ENCODE results near the gene DOK3. TPM values are rescaled to one million over a fixed set of nuclear protein-coding genes. Genes with fewer than 3 reads are reported as not detected.

The DOK3 gene
- total and polyA plus RNA-seq, 2 donors (not counting 3 experiments of a cell fraction or from before 2014, with no cell fraction given) = 4.8 to 5.3 TPM

GRCh38 chr5:177511181-177511580, 1.6 kb upstream of the DOK3 start:
- H3K36me3 ChIP-seq (ENCODE audit: control insufficient read depth in 2 of 2, extremely low read depth in 1 of 2, insufficient read depth in 2 of 2, low read length in 2 of 2) = peaks cover 9 to 42% of the 10 kb centered on the region in 2 experiments
- no peaks in the 10 kb centered on the region for H3K9me3 ChIP-seq (replicated peaks; ENCODE audit: control insufficient read depth, insufficient read depth, low read length)
- H2AFZ ChIP-seq (ENCODE audit: low read depth, low read length) = no peak overlapping the region
- H3K4me3 ChIP-seq (replicated peaks in 1 of 3; ENCODE audit: insufficient read depth in 1 of 3, low read depth in 1 of 3, low read length in 3 of 3) = no peak overlapping the region
- TF ChIP-seq EZH2 (IDR thresholded peaks at IDR 0.05; ENCODE audit: borderline replicate concordance, low read depth, low read length, severe bottlenecking) (no peak), POLR2A (IDR thresholded peaks at IDR 0.05; ENCODE audit: low read depth, low read length) (no peak), FOS (IDR thresholded peaks at IDR 0.05; ENCODE audit: borderline replicate concordance, insufficient read depth, low read length) (no peak), JUN (IDR thresholded peaks at IDR 0.05; ENCODE audit: borderline replicate concordance, insufficient read depth, insufficient read length, low read depth) (no peak)
- TF ChIP-seq, protein P1, sequence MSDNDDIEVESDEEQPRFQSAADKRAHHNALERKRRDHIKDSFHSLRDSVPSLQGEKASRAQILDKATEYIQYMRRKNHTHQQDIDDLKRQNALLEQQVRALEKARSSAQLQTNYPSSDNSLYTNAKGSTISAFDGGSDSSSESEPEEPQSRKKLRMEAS (IDR thresholded peaks at IDR 0.05; ENCODE audit: insufficient read depth, insufficient read length) = no peak
- no peak for FAIRE-seq
- ChIA-PET CTCF (interaction anchor here (3.8 kb wide), 1 partner anchor 11 kb away, joined by 22 read pairs; no protein-coding TSS in a partner anchor), POLR2A (no interaction called here)
- peaks cover 11% of the 10 kb centered on the region for H3K79me2 ChIP-seq (ENCODE audit: control insufficient read depth, insufficient read depth, low read length)
- DNase-seq (ENCODE audit: low read depth, low spot score) = no peak
- dilution Hi-C loops (cut with MboI; ENCODE audit: extremely low pct_ligation_motif_present, low sequenced_read_pairs) (no loop called here), intact Hi-C loops (cut with micrococcal nuclease) (no loop called here)
- H3K4me1 ChIP-seq (ENCODE audit: control insufficient read depth, extremely low read depth, insufficient read depth, low read length) = peaks cover 15% of the 10 kb centered on the region
- no peaks in the 10 kb centered on the region for H3K9me1 ChIP-seq (replicated peaks; ENCODE audit: control insufficient read depth, extremely low read depth, insufficient read depth, low read length)
- no peaks in the 10 kb centered on the region for H3K27me3 ChIP-seq (ENCODE audit: control insufficient read depth in 2 of 2, insufficient read depth in 2 of 2, low read length in 2 of 2)
- no peak overlapping the region for H3K27ac ChIP-seq (ENCODE audit: insufficient read depth, low read depth, low read length)
- BruUV-seq (replicated peaks) = no TSS peak
- no peak overlapping the region for H3K9ac ChIP-seq (replicated peaks; ENCODE audit: extremely low read depth, insufficient read depth, low read length)
- no peak overlapping the region for H3K4me2 ChIP-seq (ENCODE audit: insufficient read depth, low read length)
- H4K20me1 ChIP-seq (replicated peaks; ENCODE audit: control insufficient read depth, extremely low read depth, insufficient read depth, low read length) = no peaks in the 10 kb centered on the region

GRCh38 chr5:177510567-177511053, 984 bp upstream of the DOK3 start:
- dilution Hi-C loops (cut with MboI; ENCODE audit: extremely low pct_ligation_motif_present, low sequenced_read_pairs) = no loop called here
- no TSS peak for BruUV-seq (replicated peaks)
- H2AFZ ChIP-seq (ENCODE audit: low read depth, low read length) = no peak overlapping the region
- no peak overlapping the region for H3K4me2 ChIP-seq (ENCODE audit: insufficient read depth, low read length)
- intact Hi-C loops (cut with micrococcal nuclease) = no loop called here
- H3K27me3 ChIP-seq (ENCODE audit: control insufficient read depth in 2 of 2, insufficient read depth in 2 of 2, low read length in 2 of 2) = no peaks in the 10 kb centered on the region
- peaks cover 9 to 40% of the 10 kb centered on the region in 2 experiments for H3K36me3 ChIP-seq (ENCODE audit: control insufficient read depth in 2 of 2, extremely low read depth in 1 of 2, insufficient read depth in 2 of 2, low read length in 2 of 2)
- H3K9ac ChIP-seq (replicated peaks; ENCODE audit: extremely low read depth, insufficient read depth, low read length) = no peak overlapping the region
- no peaks in the 10 kb centered on the region for H3K9me1 ChIP-seq (replicated peaks; ENCODE audit: control insufficient read depth, extremely low read depth, insufficient read depth, low read length)
- no peak for DNase-seq (ENCODE audit: low read depth, low spot score)
- POLR2A ChIA-PET = interaction anchor here (2.5 kb wide), 1 partner anchor 13 kb away, joined by 15 read pairs; the partner anchor contains the start of gene PDLIM7
- peaks cover 6% of the 10 kb centered on the region for H3K79me2 ChIP-seq (ENCODE audit: control insufficient read depth, insufficient read depth, low read length)
- no peak overlapping the region for H3K4me3 ChIP-seq (replicated peaks in 1 of 3; ENCODE audit: insufficient read depth in 1 of 3, low read depth in 1 of 3, low read length in 3 of 3)
- no peak for TF ChIP-seq POLR2AphosphoS5 (IDR thresholded peaks at IDR 0.05; ENCODE audit: insufficient read depth, low read depth, low read length)
- TF ChIP-seq, protein P1 (IDR thresholded peaks at IDR 0.05; ENCODE audit: insufficient read depth, insufficient read length) = no peak
- TF ChIP-seq, protein P2, sequence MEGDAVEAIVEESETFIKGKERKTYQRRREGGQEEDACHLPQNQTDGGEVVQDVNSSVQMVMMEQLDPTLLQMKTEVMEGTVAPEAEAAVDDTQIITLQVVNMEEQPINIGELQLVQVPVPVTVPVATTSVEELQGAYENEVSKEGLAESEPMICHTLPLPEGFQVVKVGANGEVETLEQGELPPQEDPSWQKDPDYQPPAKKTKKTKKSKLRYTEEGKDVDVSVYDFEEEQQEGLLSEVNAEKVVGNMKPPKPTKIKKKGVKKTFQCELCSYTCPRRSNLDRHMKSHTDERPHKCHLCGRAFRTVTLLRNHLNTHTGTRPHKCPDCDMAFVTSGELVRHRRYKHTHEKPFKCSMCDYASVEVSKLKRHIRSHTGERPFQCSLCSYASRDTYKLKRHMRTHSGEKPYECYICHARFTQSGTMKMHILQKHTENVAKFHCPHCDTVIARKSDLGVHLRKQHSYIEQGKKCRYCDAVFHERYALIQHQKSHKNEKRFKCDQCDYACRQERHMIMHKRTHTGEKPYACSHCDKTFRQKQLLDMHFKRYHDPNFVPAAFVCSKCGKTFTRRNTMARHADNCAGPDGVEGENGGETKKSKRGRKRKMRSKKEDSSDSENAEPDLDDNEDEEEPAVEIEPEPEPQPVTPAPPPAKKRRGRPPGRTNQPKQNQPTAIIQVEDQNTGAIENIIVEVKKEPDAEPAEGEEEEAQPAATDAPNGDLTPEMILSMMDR (IDR thresholded peaks at IDR 0.05; ENCODE audit: extremely low read depth in 1 of 2, insufficient read depth in 1 of 2, low read depth in 1 of 2, low read length in 2 of 2) = no peak
- H3K27ac ChIP-seq (ENCODE audit: insufficient read depth, low read depth, low read length) = no peak overlapping the region
- CTCF ChIA-PET = interaction anchor here (3.8 kb wide), 1 partner anchor 10 kb away, joined by 22 read pairs; no protein-coding TSS in a partner anchor
- no peak for FAIRE-seq
- H4K20me1 ChIP-seq (replicated peaks; ENCODE audit: control insufficient read depth, extremely low read depth, insufficient read depth, low read length) = no peaks in the 10 kb centered on the region
- peaks cover 9% of the 10 kb centered on the region for H3K4me1 ChIP-seq (ENCODE audit: control insufficient read depth, extremely low read depth, insufficient read depth, low read length)
- no peaks in the 10 kb centered on the region for H3K9me3 ChIP-seq (replicated peaks; ENCODE audit: control insufficient read depth, insufficient read depth, low read length)
